ENCODE results near the gene FAM110C. TPM values are rescaled to one million over a fixed set of nuclear protein-coding genes. Genes with fewer than 3 reads are reported as not detected.

The FAM110C gene
- total RNA-seq, 1 donor from 2014 or later: 11.7 TPM

DNA sequence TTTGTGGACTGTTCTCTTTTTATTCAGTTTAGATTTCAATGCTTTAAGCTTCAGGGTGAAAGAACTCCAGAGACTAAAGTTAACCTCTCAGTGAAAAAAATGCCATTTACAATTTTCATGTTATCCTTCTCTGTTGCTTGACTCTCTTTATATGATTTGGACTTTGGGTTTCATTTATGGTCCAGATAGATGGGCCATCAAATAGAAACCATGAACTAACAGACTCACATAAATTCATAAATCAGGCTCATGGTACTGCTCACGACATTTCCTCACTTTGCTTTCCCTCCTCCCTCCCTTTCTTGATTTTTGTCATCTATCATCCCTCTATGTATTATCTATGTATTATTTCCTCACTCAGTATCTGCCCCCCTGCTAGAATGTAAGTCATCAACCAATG is 10.0 kb downstream of the FAM110C start:
- TF ChIP-seq, protein P1, sequence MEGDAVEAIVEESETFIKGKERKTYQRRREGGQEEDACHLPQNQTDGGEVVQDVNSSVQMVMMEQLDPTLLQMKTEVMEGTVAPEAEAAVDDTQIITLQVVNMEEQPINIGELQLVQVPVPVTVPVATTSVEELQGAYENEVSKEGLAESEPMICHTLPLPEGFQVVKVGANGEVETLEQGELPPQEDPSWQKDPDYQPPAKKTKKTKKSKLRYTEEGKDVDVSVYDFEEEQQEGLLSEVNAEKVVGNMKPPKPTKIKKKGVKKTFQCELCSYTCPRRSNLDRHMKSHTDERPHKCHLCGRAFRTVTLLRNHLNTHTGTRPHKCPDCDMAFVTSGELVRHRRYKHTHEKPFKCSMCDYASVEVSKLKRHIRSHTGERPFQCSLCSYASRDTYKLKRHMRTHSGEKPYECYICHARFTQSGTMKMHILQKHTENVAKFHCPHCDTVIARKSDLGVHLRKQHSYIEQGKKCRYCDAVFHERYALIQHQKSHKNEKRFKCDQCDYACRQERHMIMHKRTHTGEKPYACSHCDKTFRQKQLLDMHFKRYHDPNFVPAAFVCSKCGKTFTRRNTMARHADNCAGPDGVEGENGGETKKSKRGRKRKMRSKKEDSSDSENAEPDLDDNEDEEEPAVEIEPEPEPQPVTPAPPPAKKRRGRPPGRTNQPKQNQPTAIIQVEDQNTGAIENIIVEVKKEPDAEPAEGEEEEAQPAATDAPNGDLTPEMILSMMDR (IDR thresholded peaks at IDR 0.05; ENCODE audit: insufficient read depth, low read length, poor library complexity, severe bottlenecking): no peak
- no peaks in the 10 kb centered on the region for H3K27me3 ChIP-seq (ENCODE audit: control insufficient read depth, insufficient read depth, low read length)
- no peak overlapping the region for H3K4me3 ChIP-seq (ENCODE audit: low read depth, low read length)
- H3K36me3 ChIP-seq (ENCODE audit: control insufficient read depth, insufficient read depth, low read length): no peaks in the 10 kb centered on the region
- DNase-seq (ENCODE audit: low read depth): no peak

DNA sequence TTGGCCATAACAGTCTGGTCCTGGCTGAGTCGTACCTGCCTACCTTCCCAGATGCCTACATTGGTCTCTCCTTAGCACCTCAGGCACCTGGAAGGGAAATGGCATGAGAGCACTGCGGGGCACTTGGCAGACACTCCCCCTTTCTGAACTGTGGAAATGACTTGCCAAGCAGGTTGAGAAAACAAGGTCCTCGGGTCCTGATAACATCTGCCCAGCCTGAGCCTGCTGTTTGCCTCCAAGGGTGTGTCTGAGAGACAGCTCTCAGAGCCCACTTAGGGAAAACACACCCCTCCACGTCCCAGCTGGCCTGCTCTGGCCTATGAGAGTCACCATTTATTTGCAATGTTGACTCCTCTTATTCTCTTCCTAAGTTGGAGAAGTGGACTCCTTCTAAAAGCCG is 10.5 kb downstream of the FAM110C start:
- TF ChIP-seq, protein P1 (IDR thresholded peaks at IDR 0.05; ENCODE audit: insufficient read depth, low read length, poor library complexity, severe bottlenecking): no peak
- no peak overlapping the region for H3K4me3 ChIP-seq (ENCODE audit: low read depth, low read length)
- H3K27me3 ChIP-seq (ENCODE audit: control insufficient read depth, insufficient read depth, low read length): no peaks in the 10 kb centered on the region
- no peaks in the 10 kb centered on the region for H3K36me3 ChIP-seq (ENCODE audit: control insufficient read depth, insufficient read depth, low read length)
- DNase-seq (ENCODE audit: low read depth): no peak

DNA sequence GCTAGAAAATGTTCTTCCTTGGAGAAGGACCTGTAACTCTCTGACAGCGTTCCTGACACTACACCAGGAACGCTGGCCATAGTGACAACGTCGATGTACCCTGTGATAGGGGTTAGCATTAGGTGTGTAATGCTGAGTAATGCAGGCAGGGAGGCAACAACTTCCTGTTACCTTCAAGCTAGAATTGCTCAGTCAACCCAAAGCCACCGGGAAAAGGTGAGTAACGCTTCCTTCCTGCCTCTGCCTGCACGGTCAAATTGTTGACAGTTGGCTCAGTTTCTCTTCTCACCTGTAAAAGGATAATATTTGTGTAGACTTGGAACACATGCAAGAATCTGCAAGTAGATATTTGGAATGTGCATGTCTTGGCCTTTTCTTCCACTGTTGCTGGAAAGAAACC is 12.7 kb downstream of the FAM110C start:
- TF ChIP-seq, protein P1 (IDR thresholded peaks at IDR 0.05; ENCODE audit: insufficient read depth, low read length, poor library complexity, severe bottlenecking): no peak

DNA sequence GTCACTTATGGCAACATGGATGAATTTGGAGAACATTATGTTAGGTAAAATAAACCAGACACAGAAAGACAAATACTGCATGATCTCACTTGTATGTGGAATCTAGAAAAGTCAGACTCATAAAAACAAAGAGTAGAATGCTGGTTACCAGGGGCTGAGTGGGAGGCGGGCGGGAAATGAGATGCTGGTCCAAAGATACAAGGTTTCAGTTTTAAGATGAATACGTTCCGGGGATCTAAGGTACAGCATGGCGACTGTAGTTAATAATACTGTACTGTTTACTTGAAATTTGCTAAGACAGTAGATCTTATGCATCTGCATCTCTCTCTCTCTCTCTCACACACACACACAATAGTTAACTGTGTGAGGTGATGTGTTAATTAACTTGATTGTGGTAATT is 14.2 kb downstream of the FAM110C start:
- H3K4me3 ChIP-seq (ENCODE audit: low read depth, low read length): no peak overlapping the region
- H3K27me3 ChIP-seq (ENCODE audit: control insufficient read depth, insufficient read depth, low read length): no peaks in the 10 kb centered on the region
- DNase-seq (ENCODE audit: low read depth): no peak
- TF ChIP-seq, protein P1 (IDR thresholded peaks at IDR 0.05; ENCODE audit: insufficient read depth, low read length, poor library complexity, severe bottlenecking): no peak
- no peaks in the 10 kb centered on the region for H3K36me3 ChIP-seq (ENCODE audit: control insufficient read depth, insufficient read depth, low read length)

More for the DNA sequence above, 12.7 kb downstream of the FAM110C start:
- Histone ChIP-seq H3K4me3 (ENCODE audit: low read depth, low read length) (no peak overlapping the region), H3K27me3 (ENCODE audit: control insufficient read depth, insufficient read depth, low read length) (no peaks in the 10 kb centered on the region), H3K36me3 (ENCODE audit: control insufficient read depth, insufficient read depth, low read length) (no peaks in the 10 kb centered on the region)
- DNase-seq (ENCODE audit: low read depth): peak; percentile 26

DNA sequence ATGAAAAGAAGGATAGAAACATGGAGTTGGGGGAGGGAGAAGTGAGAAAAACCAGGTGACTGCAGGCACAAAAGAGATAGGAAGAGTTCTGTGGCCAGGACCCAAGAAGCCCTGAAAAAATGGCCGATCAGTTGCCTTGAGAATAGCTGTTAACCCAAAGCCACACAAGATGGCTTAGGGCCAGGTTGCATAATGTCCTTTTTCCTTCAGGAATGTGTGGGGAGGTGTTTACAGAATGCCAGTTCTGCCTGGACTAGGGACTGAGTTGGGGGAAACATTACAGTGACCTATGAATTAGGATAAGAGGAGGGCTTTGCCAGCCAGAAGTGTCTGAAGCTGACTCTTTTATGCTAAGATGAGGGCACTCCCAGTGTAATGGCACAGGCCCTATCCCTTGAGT is 17.1 kb downstream of the FAM110C start:
- Histone ChIP-seq H3K36me3 (ENCODE audit: control insufficient read depth, insufficient read depth, low read length) (no peaks in the 10 kb centered on the region), H3K27me3 (ENCODE audit: control insufficient read depth, insufficient read depth, low read length) (no peaks in the 10 kb centered on the region), H3K4me3 (ENCODE audit: low read depth, low read length) (no peak overlapping the region)
- TF ChIP-seq, protein P1 (IDR thresholded peaks at IDR 0.05; ENCODE audit: insufficient read depth, low read length, poor library complexity, severe bottlenecking): no peak
- DNase-seq (ENCODE audit: low read depth): no peak

DNA sequence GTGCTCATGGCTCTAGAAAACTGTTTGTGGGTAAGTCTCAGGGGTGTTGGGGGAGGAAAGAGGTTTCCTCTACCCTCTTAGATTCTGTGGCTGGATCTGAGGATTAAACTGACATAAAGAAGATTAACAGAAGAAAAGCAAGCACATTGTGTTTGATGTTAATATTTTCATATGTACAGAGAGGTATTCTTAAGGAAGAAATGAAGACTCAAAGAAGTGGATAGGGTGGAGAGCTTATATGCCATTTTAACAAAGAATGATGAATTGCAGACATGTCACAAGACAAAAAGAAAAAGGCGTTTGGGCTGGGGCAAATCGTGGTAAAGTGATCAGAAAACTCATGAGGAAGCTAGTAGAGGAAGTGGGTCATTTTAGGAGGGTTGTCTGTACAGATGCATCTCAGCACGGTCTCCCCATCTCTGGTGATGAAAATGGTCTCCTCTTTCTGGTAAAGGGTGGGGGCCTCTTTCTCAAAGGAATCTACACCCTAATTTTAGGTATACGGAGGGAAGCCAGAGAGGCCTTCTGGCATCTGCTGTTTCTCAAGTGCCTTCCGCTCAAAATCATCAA is 17.8 kb downstream of the FAM110C start:
- TF ChIP-seq, protein P1 (IDR thresholded peaks at IDR 0.05; ENCODE audit: insufficient read depth, low read length, poor library complexity, severe bottlenecking): no peak
- Histone ChIP-seq H3K27me3 (ENCODE audit: control insufficient read depth, insufficient read depth, low read length) (no peaks in the 10 kb centered on the region), H3K4me3 (ENCODE audit: low read depth, low read length) (no peak overlapping the region), H3K36me3 (ENCODE audit: control insufficient read depth, insufficient read depth, low read length) (no peaks in the 10 kb centered on the region)
- DNase-seq (ENCODE audit: low read depth): no peak
